ENCODE data around the gene PLXNA3.

DNA sequence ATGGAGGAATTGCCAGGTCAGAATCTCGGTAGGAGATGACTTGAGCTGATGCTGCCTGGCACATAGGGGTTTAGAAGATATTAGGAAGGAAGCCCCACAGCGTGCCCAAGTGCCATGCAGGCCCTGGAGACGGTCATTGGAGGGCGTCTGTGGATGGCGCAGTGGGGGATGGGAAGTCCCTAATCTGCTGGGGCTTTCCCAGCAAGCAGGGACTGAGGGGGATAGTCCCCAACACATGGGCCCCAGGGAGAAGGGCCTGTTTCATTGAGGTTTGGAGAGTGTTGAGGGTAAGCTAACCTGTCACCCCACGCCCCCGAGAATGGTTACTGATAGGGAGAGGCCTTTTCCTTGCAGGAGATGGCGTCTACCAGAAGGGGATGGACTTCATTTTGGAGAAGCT, 38.9 kb upstream of the PLXNA3 start:
- TF ChIP-seq TAF1 (IDR thresholded peaks at IDR 0.05; ENCODE audit: low read depth, low read length) = no peak
- no peak for TF ChIP-seq POLR2A (IDR thresholded peaks at IDR 0.05; ENCODE audit: low read depth, low read length)
- TF ChIP-seq POLR2AphosphoS5 (IDR thresholded peaks at IDR 0.05; ENCODE audit: low read depth, low read length) = no peak
- no peak for TF ChIP-seq PAX5 (IDR thresholded peaks at IDR 0.05; ENCODE audit: insufficient read depth, low read length, severe bottlenecking)
- TF ChIP-seq SPI1 (IDR thresholded peaks at IDR 0.05; ENCODE audit: low read depth, low read length) = no peak
- no peak for TF ChIP-seq POU2F2 (IDR thresholded peaks at IDR 0.05; ENCODE audit: low read depth, low read length)

All from GM12891 (cell line).